IMR-90 (cell line): ENCODE results near the gene TENM3.

Experiments used
- CEBPB ChIP-seq: IDR thresholded peaks from 2 replicates; pipeline ENCODE4 v1.6.1; 2012; ENCODE audit warnings: low read depth, low read length, improper control_type of control experiment
- CHD1 ChIP-seq: IDR thresholded peaks from 2 replicates; pipeline ENCODE4 v1.6.1; 2012; ENCODE audit warnings: low read depth, low read length, improper control_type of control experiment
- FOS ChIP-seq: fragments of 150-350 bp; IDR thresholded peaks from 2 replicates; pipeline ENCODE4 v1.6.1; 2016; ENCODE audit warnings: low read depth, low read length
- POLR2A ChIP-seq: IDR thresholded peaks from 2 replicates; pipeline ENCODE4 v1.6.1; 2012; ENCODE audit warnings: mild to moderate bottlenecking, low read depth, low read length
- TF ChIP-seq, protein P1 (sequence below): conservative IDR thresholded peaks from 2 replicates; pipeline ENCODE4 v1.5.1; 2012; ENCODE audit warnings: mild to moderate bottlenecking, low read depth, low read length, improper control_type of control experiment

DNA sequence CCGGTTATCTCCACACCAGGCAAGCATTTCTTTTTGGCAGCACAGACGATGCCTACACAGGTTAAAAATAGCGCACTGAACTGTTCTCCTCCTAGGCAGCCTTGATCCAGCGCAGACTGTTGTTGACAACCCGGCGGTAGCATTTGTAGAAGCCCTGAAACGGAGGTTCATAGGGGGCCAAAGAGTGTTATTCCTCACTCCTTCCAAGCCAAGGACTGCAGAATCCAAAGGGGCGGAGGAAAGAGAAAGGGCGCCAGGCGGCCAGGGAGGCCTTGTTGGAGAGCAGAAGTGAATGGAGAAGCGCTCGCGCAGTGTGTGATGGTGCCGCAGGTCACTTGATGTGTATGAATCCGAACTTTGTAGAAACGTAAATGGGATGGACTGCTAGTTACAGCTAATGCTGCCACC is 82.7 kb downstream of the TENM3 start:
- TF ChIP-seq, protein P1, sequence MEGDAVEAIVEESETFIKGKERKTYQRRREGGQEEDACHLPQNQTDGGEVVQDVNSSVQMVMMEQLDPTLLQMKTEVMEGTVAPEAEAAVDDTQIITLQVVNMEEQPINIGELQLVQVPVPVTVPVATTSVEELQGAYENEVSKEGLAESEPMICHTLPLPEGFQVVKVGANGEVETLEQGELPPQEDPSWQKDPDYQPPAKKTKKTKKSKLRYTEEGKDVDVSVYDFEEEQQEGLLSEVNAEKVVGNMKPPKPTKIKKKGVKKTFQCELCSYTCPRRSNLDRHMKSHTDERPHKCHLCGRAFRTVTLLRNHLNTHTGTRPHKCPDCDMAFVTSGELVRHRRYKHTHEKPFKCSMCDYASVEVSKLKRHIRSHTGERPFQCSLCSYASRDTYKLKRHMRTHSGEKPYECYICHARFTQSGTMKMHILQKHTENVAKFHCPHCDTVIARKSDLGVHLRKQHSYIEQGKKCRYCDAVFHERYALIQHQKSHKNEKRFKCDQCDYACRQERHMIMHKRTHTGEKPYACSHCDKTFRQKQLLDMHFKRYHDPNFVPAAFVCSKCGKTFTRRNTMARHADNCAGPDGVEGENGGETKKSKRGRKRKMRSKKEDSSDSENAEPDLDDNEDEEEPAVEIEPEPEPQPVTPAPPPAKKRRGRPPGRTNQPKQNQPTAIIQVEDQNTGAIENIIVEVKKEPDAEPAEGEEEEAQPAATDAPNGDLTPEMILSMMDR, result no peak
- TF ChIP-seq FOS (no peak), CHD1 (no peak), CEBPB (no peak), POLR2A (no peak)
